Measurements from ENCODE around the gene NUDT14.
A peak's percentile ranks its signal among the peaks of the same experiment; 100 is the strongest.

The NUDT14 gene

GRCh38 chr14:105195051-105195450 is 13.9 kb upstream of the NUDT14 start:
- peaks cover 3% of the 10 kb centered on the region for H3K4me1 ChIP-seq (ENCODE audit: insufficient read depth, poor library complexity, severe bottlenecking)
- no peak for TF ChIP-seq CTCF (IDR thresholded peaks at IDR 0.05; ENCODE audit: poor library complexity, severe bottlenecking)
- H3K36me3 ChIP-seq (ENCODE audit: low read depth), result no peaks in the 10 kb centered on the region
- H3K27ac ChIP-seq (ENCODE audit: poor library complexity, severe bottlenecking), result no peak overlapping the region
- no peak for ATAC-seq (ENCODE audit: low read depth)
- no peak overlapping the region for H3K4me3 ChIP-seq (ENCODE audit: severe bottlenecking)
- H3K27me3 ChIP-seq (ENCODE audit: insufficient read depth, poor library complexity, severe bottlenecking), result peaks cover 21% of the 10 kb centered on the region
- no peak for DNase-seq (ENCODE audit: low spot score)
- H3K9me3 ChIP-seq (ENCODE audit: severe bottlenecking), result no peaks in the 10 kb centered on the region

- H3K27me3 ChIP-seq (ENCODE audit: insufficient read depth, poor library complexity, severe bottlenecking), result peaks cover 21% of the 10 kb centered on the region
- no peak for DNase-seq (ENCODE audit: low spot score)
- H3K4me1 ChIP-seq (ENCODE audit: insufficient read depth, poor library complexity, severe bottlenecking), result peaks cover 3% of the 10 kb centered on the region
- no peak for TF ChIP-seq CTCF (IDR thresholded peaks at IDR 0.05; ENCODE audit: poor library complexity, severe bottlenecking)
- no peaks in the 10 kb centered on the region for H3K9me3 ChIP-seq (ENCODE audit: severe bottlenecking)
- H3K36me3 ChIP-seq (ENCODE audit: low read depth), result no peaks in the 10 kb centered on the region
- no peak overlapping the region for H3K4me3 ChIP-seq (ENCODE audit: severe bottlenecking)
- ATAC-seq (ENCODE audit: low read depth), result peak; percentile 23
- H3K27ac ChIP-seq (ENCODE audit: poor library complexity, severe bottlenecking), result no peak overlapping the region
Observed at GRCh38 chr14:105193916-105194782, 13.0 kb upstream of the NUDT14 start.

DNA sequence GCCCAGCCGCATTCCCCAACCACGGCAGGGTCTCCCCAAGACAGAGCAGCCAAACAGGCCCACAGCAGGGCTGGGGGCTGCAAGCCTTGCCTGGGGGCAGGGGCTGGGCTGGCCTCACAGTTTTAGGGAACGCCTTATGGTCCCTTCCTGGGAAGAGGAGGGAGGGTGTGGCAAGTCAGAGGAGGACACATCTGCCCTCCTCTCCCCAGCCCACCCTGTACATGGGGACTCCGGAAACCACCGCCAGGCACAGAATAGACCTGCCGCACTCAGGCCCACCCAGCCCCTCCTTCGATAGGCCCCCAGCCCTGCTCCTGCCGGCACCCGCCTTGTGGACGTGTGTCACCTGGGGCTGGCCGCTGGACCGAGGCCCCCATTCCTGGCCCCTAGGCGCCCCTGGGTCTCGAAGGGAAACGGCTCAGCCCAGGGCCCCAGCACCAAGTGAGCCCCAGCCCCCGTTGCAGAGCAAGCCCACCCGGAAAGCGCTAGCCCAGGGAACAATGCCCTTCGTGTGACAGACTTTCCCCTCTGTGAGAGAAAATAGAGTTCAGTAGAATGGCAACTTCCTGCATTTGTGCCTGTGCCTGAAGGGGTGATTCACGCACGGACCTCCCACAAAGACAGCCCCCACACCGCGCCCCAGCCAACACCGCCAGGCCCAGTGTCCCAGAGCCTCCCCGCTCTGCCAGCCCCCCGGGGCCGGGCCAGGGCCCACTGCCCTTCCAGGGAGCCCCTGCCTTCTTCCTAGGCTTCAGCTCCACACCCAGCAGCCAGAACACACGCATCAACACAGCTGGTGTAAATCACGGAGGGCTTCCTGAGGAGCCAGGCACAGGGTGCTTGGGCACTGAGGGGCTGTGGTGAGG is 12.0 kb upstream of the NUDT14 start:
- H3K27me3 ChIP-seq (ENCODE audit: insufficient read depth, poor library complexity, severe bottlenecking), result peaks cover 21% of the 10 kb centered on the region
- H3K4me1 ChIP-seq (ENCODE audit: insufficient read depth, poor library complexity, severe bottlenecking), result peaks cover 3% of the 10 kb centered on the region
- TF ChIP-seq CTCF (IDR thresholded peaks at IDR 0.05; ENCODE audit: poor library complexity, severe bottlenecking), result no peak
- H3K27ac ChIP-seq (ENCODE audit: poor library complexity, severe bottlenecking), result no peak overlapping the region
- H3K36me3 ChIP-seq (ENCODE audit: low read depth), result no peaks in the 10 kb centered on the region
- H3K4me3 ChIP-seq (ENCODE audit: severe bottlenecking), result no peak overlapping the region
- no peak for DNase-seq (ENCODE audit: low spot score)
- H3K9me3 ChIP-seq (ENCODE audit: severe bottlenecking), result peaks cover 1% of the 10 kb centered on the region
- ATAC-seq (ENCODE audit: low read depth), result no peak

DNA sequence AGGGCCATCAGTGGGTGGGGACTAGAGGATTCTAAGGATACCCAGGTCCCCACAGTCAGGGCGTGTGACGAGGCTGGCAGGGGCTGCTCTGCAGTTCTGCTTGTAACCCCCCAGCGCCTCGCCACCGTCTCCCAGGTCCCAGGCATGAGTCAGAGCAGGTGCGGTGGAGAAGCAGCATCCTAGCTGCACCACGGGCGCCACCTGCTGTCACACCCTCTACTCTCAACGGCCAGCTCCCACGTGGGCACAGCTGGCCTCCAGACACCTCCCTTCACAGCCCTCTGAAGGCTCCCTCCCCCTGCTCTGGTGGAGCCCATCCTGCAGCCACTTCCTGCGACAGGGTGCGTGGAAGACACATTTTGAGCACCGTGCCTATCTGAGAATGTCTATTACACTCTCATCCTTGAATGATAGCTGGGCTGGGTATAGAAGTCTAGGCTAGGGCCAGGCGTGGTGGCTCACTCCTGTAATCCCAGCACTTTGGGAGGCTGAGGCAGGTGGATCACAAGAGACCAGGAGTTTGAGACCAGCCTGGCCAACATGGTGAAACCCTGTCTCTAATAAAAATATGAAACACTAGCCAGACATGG is 6.9 kb upstream of the NUDT14 start:
- no peaks in the 10 kb centered on the region for H3K36me3 ChIP-seq (ENCODE audit: low read depth)
- DNase-seq (ENCODE audit: low spot score) (no peak), ATAC-seq (ENCODE audit: low read depth) (no peak)
- no peaks in the 10 kb centered on the region for H3K27me3 ChIP-seq (ENCODE audit: insufficient read depth, poor library complexity, severe bottlenecking)
- H3K4me3 ChIP-seq (ENCODE audit: severe bottlenecking), result no peak overlapping the region
- TF ChIP-seq CTCF (IDR thresholded peaks at IDR 0.05; ENCODE audit: poor library complexity, severe bottlenecking), result peak; percentile 5
- H3K9me3 ChIP-seq (ENCODE audit: severe bottlenecking), result peaks cover 5% of the 10 kb centered on the region
- no peaks in the 10 kb centered on the region for H3K4me1 ChIP-seq (ENCODE audit: insufficient read depth, poor library complexity, severe bottlenecking)
- no peak overlapping the region for H3K27ac ChIP-seq (ENCODE audit: poor library complexity, severe bottlenecking)

All from RWPE2 (cell line).